Hepatocyte (in vitro differentiated cells): ENCODE data around the gene GALNT18. TPM values are rescaled to one million over a fixed set of nuclear protein-coding genes. Genes with fewer than 3 reads are reported as not detected.

Experiments
- DNase-seq: peaks from one replicate; pipeline ENCODE4 v3.0.0-alpha.2; 2016; ENCODE audit warnings: low spot score
- H2AFZ ChIP-seq: fragments of 200-600 bp; sonication (generic); 2 replicates; pipeline ENCODE4 v1.6.0; 2016; ENCODE audit warnings: antibody characterized with exemption, mild to moderate bottlenecking
- H3K27ac ChIP-seq: fragments of 200-600 bp; sonication (generic); 2 replicates; pipeline ENCODE4 v1.5.1; 2016; ENCODE audit warnings: mild to moderate bottlenecking
- H3K27me3 ChIP-seq: fragments of 200-600 bp; sonication (generic); 2 replicates; pipeline ENCODE4 v1.6.1; 2016
- H3K36me3 ChIP-seq: fragments of 200-600 bp; sonication (generic); replicated peaks from 2 replicates; pipeline ENCODE4 v1.5.1; 2016; ENCODE audit warnings: low read depth; ENCODE audit not compliant: insufficient read depth
- H3K4me1 ChIP-seq: fragments of 200-600 bp; sonication (generic); 2 replicates; pipeline ENCODE4 v1.5.1; 2016; ENCODE audit warnings: mild to moderate bottlenecking, moderate library complexity; ENCODE audit not compliant: insufficient read depth
- H3K4me2 ChIP-seq: fragments of 200-600 bp; sonication (generic); 2 replicates; pipeline ENCODE4 v1.6.0; 2016
- H3K4me3 ChIP-seq: fragments of 200-600 bp; sonication (generic); 2 replicates; pipeline ENCODE4 v1.5.1; 2016; ENCODE audit warnings: mild to moderate bottlenecking
- H3K79me2 ChIP-seq: fragments of 200-600 bp; sonication (generic); 2 replicates; pipeline ENCODE4 v1.6.0; 2017; ENCODE audit warnings: mild to moderate bottlenecking
- H3K9me2 ChIP-seq: fragments of 200-600 bp; sonication (generic); replicated peaks from 2 replicates; pipeline ENCODE4 v1.6.0; 2017; ENCODE audit warnings: mild to moderate bottlenecking; ENCODE audit not compliant: insufficient read depth
- H3K9me3 ChIP-seq: fragments of 200-600 bp; sonication (generic); 2 replicates; pipeline ENCODE4 v1.5.1; 2016; ENCODE audit warnings: low read depth, mild to moderate bottlenecking
- H4K20me1 ChIP-seq: fragments of 200-600 bp; sonication (generic); 2 replicates; pipeline ENCODE4 v1.6.0; 2016; ENCODE audit warnings: mild to moderate bottlenecking; ENCODE audit not compliant: insufficient read depth, poor library complexity, severe bottlenecking
- CTCF ChIP-seq: fragments of 200-600 bp; sonication (generic); IDR thresholded peaks from 2 replicates; pipeline ENCODE4 v1.5.1; 2016; ENCODE audit warnings: antibody characterized with exemption, mild to moderate bottlenecking; ENCODE audit not compliant: poor library complexity
- EZH2 ChIP-seq: fragments of 200-600 bp; sonication (generic); IDR thresholded peaks from 2 replicates; pipeline ENCODE4 v1.6.1; 2016; ENCODE audit warnings: antibody characterized with exemption, mild to moderate bottlenecking, borderline replicate concordance
- EZH2phosphoT487 ChIP-seq: fragments of 200-600 bp; sonication (generic); IDR thresholded peaks from one replicate; pipeline ENCODE4 v1.6.1; 2018; ENCODE audit warnings: antibody characterized with exemption, mild to moderate bottlenecking, low read depth, moderate library complexity; ENCODE audit not compliant: unreplicated experiment, severe bottlenecking
- WGBS: methylation state at CpG from one replicate; pipeline ENCODE4 v1.1.6; 2016; ENCODE audit warnings: low lambda C conversion rate; ENCODE audit errors: missing lambda C conversion rate; 5-methylcytosine and 5-hydroxymethylcytosine counted together
- polyA plus RNA-seq: library from polyadenylated mRNA; unstranded; fragments of >200 nt; fragmentation: Nextera tagmentation; extraction: Ambion mirVana; gene quantifications from 2 replicates; pipeline ENCODE4 v1.2.1, GENCODE V29; 2016
- total RNA-seq: library from RNA; depleted of rRNA; stranded (reverse); fragments of >200 nt; gene quantifications from 2 replicates; pipeline ENCODE4 v1.2.3, GENCODE V29; 2014

The GALNT18 gene
- total and polyA plus RNA-seq, 2 experiments from 2014 or later: 11.6 to 22.4 TPM

- H3K4me3 ChIP-seq: no peak overlapping the region
- H3K79me2 ChIP-seq: no peaks in the 10 kb centered on the region
- no peak for TF ChIP-seq EZH2
- no peak for TF ChIP-seq CTCF
- TF ChIP-seq EZH2phosphoT487: no peak
- no peak overlapping the region for H3K27ac ChIP-seq
- no peaks in the 10 kb centered on the region for H3K9me2 ChIP-seq
- WGBS: 91% methylated on average over 2 of the region's 2 CpGs
- H3K4me2 ChIP-seq: no peak overlapping the region
- no peaks in the 10 kb centered on the region for H3K27me3 ChIP-seq
- no peaks in the 10 kb centered on the region for H3K9me3 ChIP-seq
- no peaks in the 10 kb centered on the region for H3K4me1 ChIP-seq
- DNase-seq: no peak
- H2AFZ ChIP-seq: no peak overlapping the region
- no peaks in the 10 kb centered on the region for H4K20me1 ChIP-seq
- no peaks in the 10 kb centered on the region for H3K36me3 ChIP-seq
Observed at GRCh38 chr11:11384829-11385228, 237.0 kb downstream of the GALNT18 start.

GRCh38 chr11:11383995-11384394 lies 237.8 kb downstream of the GALNT18 start:
- no peaks in the 10 kb centered on the region for H3K9me2 ChIP-seq

GRCh38 chr11:11382858-11383532 lies 238.8 kb downstream of the GALNT18 start:
- H3K36me3 ChIP-seq: no peaks in the 10 kb centered on the region
- TF ChIP-seq CTCF (no peak), EZH2phosphoT487 (no peak), EZH2 (no peak)
- WGBS: 77% methylated on average over 7 of the region's 7 CpGs
- H3K4me1 ChIP-seq: no peaks in the 10 kb centered on the region
- H3K9me3 ChIP-seq: no peaks in the 10 kb centered on the region
- no peak overlapping the region for H2AFZ ChIP-seq
- no peaks in the 10 kb centered on the region for H3K9me2 ChIP-seq
- no peaks in the 10 kb centered on the region for H3K79me2 ChIP-seq
- DNase-seq: no peak
- no peaks in the 10 kb centered on the region for H3K27me3 ChIP-seq
- H3K4me2 ChIP-seq: no peak overlapping the region
- no peak overlapping the region for H3K27ac ChIP-seq
- H4K20me1 ChIP-seq: no peaks in the 10 kb centered on the region
- H3K4me3 ChIP-seq: no peak overlapping the region

More at GRCh38 chr11:11383995-11384394, 237.8 kb downstream of the GALNT18 start:
- Histone ChIP-seq H3K27me3 (no peaks in the 10 kb centered on the region), H3K9me3 (no peaks in the 10 kb centered on the region), H3K4me2 (no peak overlapping the region), H2AFZ (no peak overlapping the region), H3K4me3 (no peak overlapping the region), H3K79me2 (no peaks in the 10 kb centered on the region), H3K4me1 (no peaks in the 10 kb centered on the region), H3K36me3 (no peaks in the 10 kb centered on the region), H4K20me1 (no peaks in the 10 kb centered on the region), H3K27ac (no peak overlapping the region)
- TF ChIP-seq EZH2 (no peak), CTCF (no peak), EZH2phosphoT487 (no peak)
- WGBS: 93% methylated on average over 2 of the region's 2 CpGs
- no peak for DNase-seq
